CD4-positive, alpha-beta memory T cell (primary cell): ENCODE measurements around the gene RBP4. TPM values are rescaled to one million over a fixed set of nuclear protein-coding genes. Genes with fewer than 3 reads are reported as not detected.

Experiments used
- CTCF ChIA-PET: fragments of 350-600 bp; sonication (Branson Sonifier 250); formaldehyde crosslinking; loops from one replicate; lab custom pipeline; 2021; ENCODE audit warnings: inconsistent platforms; ENCODE audit not compliant: partially characterized antibody; lab: Charles Lee
- POLR2A ChIA-PET: fragments of 350-600 bp; sonication (Branson Sonifier 250); formaldehyde crosslinking; loops from one replicate; lab custom pipeline; 2021; ENCODE audit not compliant: partially characterized antibody; lab: Charles Lee
- DNase-seq, 5 donors: peaks; one replicate each; pipeline versions ENCODE4 v3.0.0 to v3.0.0-alpha.2; 2020 to 2022; ENCODE audit warnings: mixed read lengths in 1 of 5
- H3K27ac ChIP-seq: one replicate; pipeline ENCODE4 v1.7.0; 2013; ENCODE audit warnings: low read depth, low read length
- H3K27me3 ChIP-seq: 2 replicates; pipeline ENCODE4 v1.7.0; 2013; ENCODE audit warnings: mild to moderate bottlenecking, low read length, moderate library complexity; ENCODE audit not compliant: insufficient read depth
- H3K36me3 ChIP-seq: 2 replicates; pipeline ENCODE4 v1.7.0; 2013; ENCODE audit warnings: mild to moderate bottlenecking, low read length, moderate library complexity; ENCODE audit not compliant: insufficient read depth
- H3K4me1 ChIP-seq: 2 replicates; pipeline ENCODE4 v1.7.0; 2013; ENCODE audit warnings: mild to moderate bottlenecking, low read length, moderate library complexity; ENCODE audit not compliant: insufficient read depth
- H3K4me3 ChIP-seq, 2 donors: one replicate each; pipeline ENCODE4 v1.7.0; 2013; ENCODE audit warnings: low read length in 2 of 2, mild to moderate bottlenecking in 1 of 2
- H3K9me3 ChIP-seq, 2 donors: one replicate each; pipeline ENCODE4 v1.7.0; 2013; ENCODE audit warnings: low read length in 2 of 2, control low read depth in 1 of 2; ENCODE audit not compliant: control insufficient read depth in 1 of 2
- H3K27ac Mint-ChIP-seq, 7 donors: one replicate each; pipeline ENCODE4 v1.8.0; 2020 to 2021; ENCODE audit warnings: mixed read lengths in 7 of 7, mild to moderate bottlenecking in 6 of 7, inconsistent platforms in 3 of 7, moderate library complexity in 3 of 7
- H3K27me3 Mint-ChIP-seq, 2 donors: one replicate each; pipeline ENCODE4 v1.8.0; 2020 to 2021; ENCODE audit warnings: mixed read lengths in 2 of 2
- H3K36me3 Mint-ChIP-seq, 2 donors: one replicate each; pipeline ENCODE4 v1.8.0; 2020 to 2021; ENCODE audit warnings: mixed read lengths in 2 of 2, inconsistent platforms in 1 of 2, mild to moderate bottlenecking in 1 of 2
- H3K4me1 Mint-ChIP-seq, 4 donors: one replicate each; pipeline ENCODE4 v1.8.0; 2020 to 2021; ENCODE audit warnings: mixed read lengths in 4 of 4, mild to moderate bottlenecking in 1 of 4
- H3K4me3 Mint-ChIP-seq, 8 donors: one replicate each; pipeline ENCODE4 v1.8.0; 2020 to 2021; ENCODE audit warnings: mixed read lengths in 8 of 8, mild to moderate bottlenecking in 7 of 8, moderate library complexity in 6 of 8, inconsistent platforms in 3 of 8
- H3K9me3 Mint-ChIP-seq, 8 donors: one replicate each; pipeline ENCODE4 v1.8.0; 2020 to 2021; ENCODE audit warnings: mixed read lengths in 8 of 8, mild to moderate bottlenecking in 5 of 8, inconsistent platforms in 3 of 8, moderate library complexity in 1 of 8
- intact Hi-C: fragments of 100-400 bp; cut with micrococcal nuclease; formaldehyde crosslinking; loops from one replicate; pipeline ENCODE4 v1.15.1; 2023
- polyA plus RNA-seq, 2 donors: library from polyadenylated mRNA; unstranded; fragments of 300-500 nt; fragmentation: Illumina TruSeq; gene quantifications; one replicate each; pipeline ENCODE4 v1.2.3, GENCODE V29; 2021
- total RNA-seq, 2 experiments: library from RNA; stranded (reverse); gene quantifications; one replicate each; pipeline ENCODE4 v1.2.3, GENCODE V29; 2021

RBP4 gene
- total and polyA plus RNA-seq, 4 experiments from 2014 or later: not detected

DNA sequence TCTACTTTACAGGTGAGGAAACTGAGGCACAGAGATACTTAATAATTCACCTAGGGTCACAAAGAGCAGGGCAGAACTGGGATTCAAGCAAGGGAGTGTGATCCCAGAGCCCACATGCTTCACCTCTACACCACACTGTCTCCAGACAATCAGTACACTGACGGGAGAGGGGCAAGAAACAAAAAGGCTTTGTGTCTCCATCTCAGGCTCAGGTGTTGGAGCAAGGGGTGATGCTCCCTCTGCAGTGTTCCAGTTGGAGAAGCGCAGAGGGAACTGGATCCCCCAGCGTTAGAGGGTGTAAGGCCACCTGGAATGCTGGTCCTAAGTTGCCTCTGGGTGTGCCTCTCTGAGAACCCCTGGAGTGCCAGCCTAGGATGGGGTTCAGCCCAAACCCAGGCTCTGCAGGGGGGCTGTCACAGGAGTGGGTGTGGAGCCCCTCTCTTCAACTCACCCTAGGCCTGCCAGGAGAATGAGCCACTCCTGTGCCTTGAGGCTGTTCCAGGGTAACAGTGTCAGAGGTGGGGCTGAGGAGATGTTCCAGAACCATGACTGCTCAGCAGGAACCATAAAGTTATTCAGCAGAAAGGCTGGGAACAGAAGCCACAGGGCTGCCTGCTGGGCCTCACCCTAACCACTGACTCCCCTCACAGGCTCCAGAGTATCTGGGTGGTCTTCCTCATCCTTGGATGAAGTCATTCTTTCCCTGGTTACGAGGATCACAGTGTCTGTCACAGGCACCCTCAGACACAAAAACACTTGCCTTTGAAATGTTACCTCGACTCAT lies 5.5 kb downstream of the RBP4 start:
- POLR2A ChIA-PET: no interaction called here

DNA sequence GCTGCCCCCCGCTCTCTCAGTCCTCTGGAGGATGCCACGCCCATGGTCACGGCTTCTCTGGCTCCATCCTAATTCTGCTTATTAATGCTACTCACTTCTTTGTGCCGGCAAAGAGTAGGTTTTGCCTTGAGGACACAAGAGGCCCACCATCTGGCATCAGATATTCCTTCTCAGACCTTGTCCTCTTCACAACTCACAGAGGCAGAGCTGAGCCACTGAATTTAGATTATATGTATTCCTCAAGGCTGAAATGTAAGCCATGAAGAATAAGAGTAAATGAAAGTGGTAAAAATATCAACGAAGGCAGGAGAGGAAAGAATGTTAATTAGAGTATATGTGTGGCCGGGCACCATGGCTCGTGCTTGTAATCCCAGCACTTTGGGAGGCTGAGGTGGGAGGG lies 6.5 kb downstream of the RBP4 start:
- ChIA-PET POLR2A (no interaction called here), CTCF (no interaction called here)
- H3K4me1 Mint-ChIP-seq: no peaks in the 10 kb centered on the region
- no peaks in the 10 kb centered on the region for H3K36me3 ChIP-seq
- no peak overlapping the region for H3K4me3 ChIP-seq
- H3K27ac Mint-ChIP-seq: no peak overlapping the region
- peaks cover 3% of the 10 kb centered on the region for H3K27me3 ChIP-seq
- intact Hi-C loops: no loop called here
- H3K9me3 Mint-ChIP-seq: no peaks in the 10 kb centered on the region
- H3K27me3 Mint-ChIP-seq: peaks cover 2 to 4% of the 10 kb centered on the region in 2 donors
- no peak overlapping the region for H3K4me3 Mint-ChIP-seq
- H3K9me3 ChIP-seq: no peaks in the 10 kb centered on the region
- no peaks in the 10 kb centered on the region for H3K36me3 Mint-ChIP-seq
- no peaks in the 10 kb centered on the region for H3K4me1 ChIP-seq
- no peak for DNase-seq
- H3K27ac ChIP-seq: no peak overlapping the region

More for the DNA sequence above, 5.5 kb downstream of the RBP4 start:
- H3K27ac Mint-ChIP-seq: no peak overlapping the region
- H3K4me1 Mint-ChIP-seq: peaks cover 0 to 4% (median 1%) of the 10 kb centered on the region in 4 donors
- DNase-seq: no peak
- peaks cover 11% of the 10 kb centered on the region for H3K27me3 ChIP-seq
- no peaks in the 10 kb centered on the region for H3K36me3 Mint-ChIP-seq
- no peaks in the 10 kb centered on the region for H3K4me1 ChIP-seq
- H3K9me3 ChIP-seq: no peaks in the 10 kb centered on the region
- no peak overlapping the region for H3K4me3 Mint-ChIP-seq
- intact Hi-C loops: no loop called here
- no peak overlapping the region for H3K4me3 ChIP-seq
- CTCF ChIA-PET: no interaction called here
- H3K9me3 Mint-ChIP-seq: no peaks in the 10 kb centered on the region
- no peaks in the 10 kb centered on the region for H3K36me3 ChIP-seq
- no peak overlapping the region for H3K27ac ChIP-seq
- H3K27me3 Mint-ChIP-seq: peaks cover 3 to 6% of the 10 kb centered on the region in 2 donors

DNA sequence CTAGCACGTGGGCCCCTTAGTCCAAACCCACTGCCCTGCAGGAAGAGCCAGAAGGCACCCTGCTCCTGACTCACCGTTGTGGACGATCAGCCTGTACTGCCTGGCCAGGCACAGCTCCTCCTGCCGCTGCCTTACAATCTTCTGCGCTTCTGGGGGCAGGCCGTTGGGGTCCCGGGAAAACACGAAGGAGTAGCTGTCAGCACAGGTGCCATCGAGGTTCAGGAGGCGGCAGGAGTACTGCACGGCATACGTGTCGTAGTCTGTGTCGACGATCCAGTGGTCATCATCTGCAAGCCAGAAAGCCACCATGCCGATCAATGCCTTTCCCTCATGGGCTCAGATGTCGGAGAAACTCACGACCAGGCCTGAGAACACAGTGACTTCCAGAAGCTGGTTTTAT lies 7.3 kb downstream of the RBP4 start:
- H3K36me3 ChIP-seq: no peaks in the 10 kb centered on the region
- H3K4me3 Mint-ChIP-seq: no peak overlapping the region
- peaks cover 3 to 8% of the 10 kb centered on the region in 2 donors for H3K27me3 Mint-ChIP-seq
- no peaks in the 10 kb centered on the region for H3K36me3 Mint-ChIP-seq
- intact Hi-C loops: no loop called here
- no peak for DNase-seq
- ChIA-PET CTCF (no interaction called here), POLR2A (no interaction called here)
- no peak overlapping the region for H3K27ac ChIP-seq
- H3K4me3 ChIP-seq: no peak overlapping the region
- H3K27ac Mint-ChIP-seq: no peak overlapping the region
- H3K9me3 ChIP-seq: no peaks in the 10 kb centered on the region
- H3K9me3 Mint-ChIP-seq: no peaks in the 10 kb centered on the region
- no peaks in the 10 kb centered on the region for H3K4me1 ChIP-seq
- no peaks in the 10 kb centered on the region for H3K4me1 Mint-ChIP-seq
- H3K27me3 ChIP-seq: no peaks in the 10 kb centered on the region

DNA sequence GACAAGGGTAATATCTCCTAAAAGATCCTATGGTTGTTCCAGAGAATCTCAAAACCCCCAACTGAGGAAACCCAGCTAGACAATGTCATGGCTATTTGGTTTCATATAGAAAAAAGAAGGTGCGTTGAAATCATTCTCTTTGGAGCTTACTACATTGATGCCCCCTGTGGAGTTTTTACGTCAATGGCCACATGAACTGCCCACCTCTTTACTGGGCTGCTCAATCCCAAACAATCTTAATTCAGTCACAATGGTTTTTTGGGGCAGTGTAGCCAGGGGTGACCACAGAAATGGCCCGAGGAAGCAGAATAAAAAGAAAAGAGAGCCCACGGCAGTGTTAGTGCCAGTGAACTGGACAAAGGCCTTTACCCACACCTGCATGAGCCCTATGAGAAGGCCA lies 7.8 kb downstream of the RBP4 start:
- ChIA-PET POLR2A (no interaction called here), CTCF (no interaction called here)
- no peaks in the 10 kb centered on the region for H3K27me3 ChIP-seq
- no peak overlapping the region for H3K27ac ChIP-seq
- Mint-ChIP-seq H3K27me3 (peaks cover 5 to 10% of the 10 kb centered on the region in 2 donors), H3K9me3 (no peaks in the 10 kb centered on the region), H3K27ac (no peak overlapping the region), H3K4me1 (no peaks in the 10 kb centered on the region), H3K36me3 (no peaks in the 10 kb centered on the region), H3K4me3 (no peak overlapping the region)
- H3K4me1 ChIP-seq: no peaks in the 10 kb centered on the region
- DNase-seq: no peak
- intact Hi-C loops: no loop called here
- H3K4me3 ChIP-seq: no peak overlapping the region
- no peaks in the 10 kb centered on the region for H3K9me3 ChIP-seq
- H3K36me3 ChIP-seq: no peaks in the 10 kb centered on the region

DNA sequence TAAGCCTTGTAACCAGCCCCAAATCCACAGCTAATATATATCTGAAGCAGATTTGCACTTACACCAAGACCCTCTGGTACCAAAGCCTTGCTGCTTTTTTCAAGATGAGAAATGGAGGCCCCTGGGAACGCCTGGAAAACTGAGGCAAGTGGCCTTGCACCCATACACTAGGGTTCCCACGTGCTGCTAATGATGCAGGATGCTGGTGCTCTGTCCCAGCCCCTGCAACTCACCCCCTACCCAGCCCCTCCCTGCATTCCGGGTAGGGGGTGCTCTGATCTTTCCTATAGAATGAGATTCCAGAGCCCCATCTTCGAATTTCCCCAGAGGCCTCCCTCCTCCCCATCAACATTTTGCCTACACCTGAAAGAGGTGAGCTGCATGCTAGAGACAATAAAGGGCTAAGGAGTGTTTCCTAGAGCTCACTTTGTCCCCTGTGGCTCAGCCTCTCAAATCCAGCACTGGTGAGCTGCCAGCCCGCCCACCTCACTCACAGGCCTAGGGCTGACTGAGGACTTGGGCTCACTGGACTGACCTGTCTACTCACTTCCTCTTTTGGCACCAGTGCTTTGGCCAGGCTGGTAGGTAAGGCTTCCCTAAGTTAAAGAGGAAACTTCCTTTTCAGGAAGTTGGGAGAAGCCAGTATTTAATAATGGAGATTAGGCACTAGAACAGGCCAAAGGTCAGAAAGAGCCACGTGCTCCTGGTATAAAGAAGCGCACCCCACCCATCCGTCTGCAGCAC lies 9.8 kb downstream of the RBP4 start:
- CTCF ChIA-PET: no interaction called here
- no peaks in the 10 kb centered on the region for H3K4me1 Mint-ChIP-seq
- H3K4me3 ChIP-seq: no peak overlapping the region
- H3K4me3 Mint-ChIP-seq: no peak overlapping the region
- H3K27me3 Mint-ChIP-seq: peaks cover 3 to 8% of the 10 kb centered on the region in 2 donors
- H3K9me3 ChIP-seq: no peaks in the 10 kb centered on the region
- H3K36me3 Mint-ChIP-seq: no peaks in the 10 kb centered on the region
- no peak overlapping the region for H3K27ac ChIP-seq
- no peaks in the 10 kb centered on the region for H3K4me1 ChIP-seq
- no peak overlapping the region for H3K27ac Mint-ChIP-seq
- POLR2A ChIA-PET: no interaction called here
- DNase-seq: no peak
- H3K36me3 ChIP-seq: no peaks in the 10 kb centered on the region
- intact Hi-C loops: no loop called here
- no peaks in the 10 kb centered on the region for H3K27me3 ChIP-seq
- no peaks in the 10 kb centered on the region for H3K9me3 Mint-ChIP-seq

DNA sequence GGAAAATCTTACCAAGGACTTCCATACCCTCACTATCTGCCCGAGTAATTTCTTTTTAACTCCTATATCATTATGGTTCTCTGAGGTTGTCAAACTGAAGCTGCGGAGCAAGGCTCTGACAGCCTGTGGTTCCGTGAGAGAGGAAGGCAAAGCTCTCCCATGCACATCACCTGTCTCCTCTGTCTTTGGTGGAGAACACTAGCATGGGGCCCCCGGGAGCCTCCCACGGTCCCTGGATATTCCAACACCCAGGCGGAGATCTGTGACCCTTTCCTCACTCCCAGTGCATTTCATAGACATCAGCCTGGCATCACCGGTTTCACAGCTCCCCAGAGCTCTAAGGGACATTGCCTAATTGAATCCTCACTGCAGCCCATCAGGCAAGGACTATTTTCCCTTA lies 10.4 kb downstream of the RBP4 start:
- Mint-ChIP-seq H3K36me3 (no peaks in the 10 kb centered on the region), H3K27me3 (peaks cover 3 to 8% of the 10 kb centered on the region in 2 donors), H3K4me3 (no peak overlapping the region), H3K4me1 (no peaks in the 10 kb centered on the region), H3K27ac (no peak overlapping the region), H3K9me3 (no peaks in the 10 kb centered on the region)
- no peak for DNase-seq
- Histone ChIP-seq H3K4me1 (no peaks in the 10 kb centered on the region), H3K9me3 (no peaks in the 10 kb centered on the region), H3K36me3 (no peaks in the 10 kb centered on the region), H3K27me3 (no peaks in the 10 kb centered on the region), H3K27ac (no peak overlapping the region), H3K4me3 (no peak overlapping the region)
- ChIA-PET POLR2A (no interaction called here), CTCF (no interaction called here)
- intact Hi-C loops: no loop called here

DNA sequence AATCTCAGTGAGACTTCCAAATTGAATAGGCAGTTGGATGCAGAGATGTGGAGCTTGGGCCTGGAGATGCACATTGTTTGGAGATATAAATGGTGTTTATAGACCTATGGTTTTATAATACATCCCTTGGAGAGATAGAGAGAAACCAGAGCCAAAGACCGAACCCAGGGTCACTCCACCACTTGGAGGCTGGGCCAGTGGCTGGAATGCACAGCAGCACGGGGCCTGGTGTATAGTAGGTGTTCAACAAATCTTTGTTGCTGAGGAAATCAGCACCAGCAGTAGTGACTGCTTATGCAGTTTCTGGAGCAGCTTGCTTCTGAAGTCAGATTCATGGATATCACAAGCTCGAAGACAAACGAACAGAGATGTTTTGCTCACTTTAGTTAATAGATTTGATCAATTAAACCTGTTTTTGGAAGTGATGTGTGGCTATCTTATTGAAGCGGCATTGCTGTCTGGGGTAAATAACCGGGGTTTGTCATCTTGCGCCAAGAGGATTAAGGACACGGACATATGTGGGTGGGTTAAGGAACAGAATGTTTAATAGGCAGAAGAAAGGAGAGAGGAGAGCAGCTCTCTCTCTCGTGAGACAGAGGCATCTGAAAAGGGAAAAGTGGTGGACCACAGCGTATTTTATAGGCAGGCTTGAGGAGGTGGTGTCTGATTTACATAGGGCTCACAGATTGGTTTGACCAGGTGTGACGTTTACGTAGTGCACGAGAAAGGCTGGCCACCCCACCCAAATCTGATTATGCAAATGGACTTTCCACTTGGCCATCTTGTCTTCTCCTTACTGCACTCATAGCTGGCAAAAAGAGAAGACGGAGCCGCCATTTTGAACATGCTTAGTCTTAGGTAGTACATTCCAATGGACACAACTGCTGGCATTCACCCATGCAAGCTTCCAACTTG lies 11.1 kb downstream of the RBP4 start:
- intact Hi-C loops: no loop called here
- DNase-seq: no peak
- Mint-ChIP-seq H3K36me3 (no peaks in the 10 kb centered on the region), H3K27me3 (peaks cover 3 to 8% of the 10 kb centered on the region in 2 donors), H3K4me3 (no peak overlapping the region), H3K27ac (peak overlapping the region in 1 of 7 donors; percentile 9), H3K4me1 (no peaks in the 10 kb centered on the region), H3K9me3 (no peaks in the 10 kb centered on the region)
- H3K27me3 ChIP-seq: no peaks in the 10 kb centered on the region
- H3K27ac ChIP-seq: no peak overlapping the region
- ChIA-PET POLR2A (no interaction called here), CTCF (no interaction called here)
- H3K4me1 ChIP-seq: no peaks in the 10 kb centered on the region
- H3K4me3 ChIP-seq: no peak overlapping the region
- no peaks in the 10 kb centered on the region for H3K9me3 ChIP-seq
- no peaks in the 10 kb centered on the region for H3K36me3 ChIP-seq
